GM12874 (cell line): Measurements from ENCODE around the gene GDF15.

Experiments used
- TF ChIP-seq, protein P1 (sequence below): IDR thresholded peaks from 2 replicates; pipeline ENCODE4 v1.5.1; 2011; ENCODE audit warnings: low read depth, mild to moderate bottlenecking, control low read depth, low read length, moderate library complexity; ENCODE audit not compliant: insufficient read depth

Gene GDF15

DNA sequence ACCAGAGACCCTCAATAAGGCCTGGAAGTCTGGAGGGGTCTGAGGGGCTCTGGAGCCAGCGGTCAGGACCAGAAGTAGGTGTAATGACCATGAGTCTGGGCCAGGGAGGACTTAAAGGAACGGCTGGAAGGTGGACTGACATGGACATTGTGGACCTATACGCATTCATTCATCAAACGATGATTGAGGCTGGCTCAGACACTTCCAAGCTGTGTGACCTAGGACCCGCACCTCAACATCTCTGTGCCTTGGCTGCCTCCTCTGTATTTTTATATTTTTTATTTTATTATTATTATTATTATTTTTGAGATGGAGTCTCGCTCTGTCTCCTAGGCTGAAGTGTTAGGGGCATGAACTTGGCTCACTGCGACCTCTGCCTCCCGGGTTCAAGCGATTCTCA, 20.8 kb downstream of the GDF15 start:
- TF ChIP-seq, protein P1, sequence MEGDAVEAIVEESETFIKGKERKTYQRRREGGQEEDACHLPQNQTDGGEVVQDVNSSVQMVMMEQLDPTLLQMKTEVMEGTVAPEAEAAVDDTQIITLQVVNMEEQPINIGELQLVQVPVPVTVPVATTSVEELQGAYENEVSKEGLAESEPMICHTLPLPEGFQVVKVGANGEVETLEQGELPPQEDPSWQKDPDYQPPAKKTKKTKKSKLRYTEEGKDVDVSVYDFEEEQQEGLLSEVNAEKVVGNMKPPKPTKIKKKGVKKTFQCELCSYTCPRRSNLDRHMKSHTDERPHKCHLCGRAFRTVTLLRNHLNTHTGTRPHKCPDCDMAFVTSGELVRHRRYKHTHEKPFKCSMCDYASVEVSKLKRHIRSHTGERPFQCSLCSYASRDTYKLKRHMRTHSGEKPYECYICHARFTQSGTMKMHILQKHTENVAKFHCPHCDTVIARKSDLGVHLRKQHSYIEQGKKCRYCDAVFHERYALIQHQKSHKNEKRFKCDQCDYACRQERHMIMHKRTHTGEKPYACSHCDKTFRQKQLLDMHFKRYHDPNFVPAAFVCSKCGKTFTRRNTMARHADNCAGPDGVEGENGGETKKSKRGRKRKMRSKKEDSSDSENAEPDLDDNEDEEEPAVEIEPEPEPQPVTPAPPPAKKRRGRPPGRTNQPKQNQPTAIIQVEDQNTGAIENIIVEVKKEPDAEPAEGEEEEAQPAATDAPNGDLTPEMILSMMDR, result no peak

DNA sequence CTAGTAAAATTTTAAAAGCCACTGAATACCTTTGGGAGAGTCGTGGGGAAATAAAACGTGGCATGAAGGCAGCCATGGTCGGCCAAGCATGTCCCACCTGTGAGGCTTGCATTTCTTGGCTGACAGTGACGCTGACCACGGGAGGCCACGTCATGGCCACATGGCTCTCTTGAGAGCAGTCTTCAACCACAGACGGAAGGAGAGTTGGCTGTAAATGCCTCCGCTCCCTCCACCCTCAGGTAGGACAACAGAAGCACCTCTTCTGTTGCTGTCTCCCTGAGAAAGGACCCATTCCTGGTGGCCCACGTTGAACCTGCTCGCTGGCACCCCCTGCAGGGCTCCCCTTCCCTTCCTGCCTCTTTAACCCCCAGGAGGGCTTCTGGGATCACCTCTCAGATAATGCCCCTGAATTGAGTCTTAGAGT, 22.1 kb downstream of the GDF15 start:
- TF ChIP-seq, protein P1, result peak; percentile 66

DNA sequence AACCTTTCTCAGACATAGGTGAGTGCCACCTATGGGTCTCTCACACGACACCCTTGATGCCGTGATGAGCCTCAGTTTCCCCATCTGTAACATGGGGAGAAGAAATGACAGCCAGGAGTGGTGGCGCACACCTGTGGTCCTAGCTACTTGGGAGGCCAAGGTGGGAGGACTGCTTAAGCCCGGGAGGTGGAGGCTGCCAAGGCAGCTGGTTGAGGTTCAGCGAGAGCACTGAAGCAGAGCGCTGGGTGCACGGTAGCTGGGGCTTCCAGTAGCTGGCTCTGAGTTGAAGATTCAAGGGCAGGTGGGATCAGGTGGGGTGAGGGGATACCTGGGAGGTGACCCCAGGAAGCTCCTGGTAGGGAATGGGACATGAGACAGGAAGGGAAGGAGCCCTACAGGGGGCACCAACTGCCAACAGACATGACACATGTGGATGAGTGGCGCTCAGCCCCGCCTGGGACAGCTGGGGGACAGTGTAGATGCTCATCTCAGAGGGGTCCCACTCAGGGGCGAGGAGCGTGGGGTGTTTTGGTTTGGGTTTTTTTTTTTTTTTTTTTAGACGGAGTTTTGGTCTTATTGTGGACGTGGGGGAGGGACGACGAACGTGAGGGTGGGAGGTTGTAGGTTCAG, 26.8 kb downstream of the GDF15 start:
- TF ChIP-seq, protein P1, result no peak

DNA sequence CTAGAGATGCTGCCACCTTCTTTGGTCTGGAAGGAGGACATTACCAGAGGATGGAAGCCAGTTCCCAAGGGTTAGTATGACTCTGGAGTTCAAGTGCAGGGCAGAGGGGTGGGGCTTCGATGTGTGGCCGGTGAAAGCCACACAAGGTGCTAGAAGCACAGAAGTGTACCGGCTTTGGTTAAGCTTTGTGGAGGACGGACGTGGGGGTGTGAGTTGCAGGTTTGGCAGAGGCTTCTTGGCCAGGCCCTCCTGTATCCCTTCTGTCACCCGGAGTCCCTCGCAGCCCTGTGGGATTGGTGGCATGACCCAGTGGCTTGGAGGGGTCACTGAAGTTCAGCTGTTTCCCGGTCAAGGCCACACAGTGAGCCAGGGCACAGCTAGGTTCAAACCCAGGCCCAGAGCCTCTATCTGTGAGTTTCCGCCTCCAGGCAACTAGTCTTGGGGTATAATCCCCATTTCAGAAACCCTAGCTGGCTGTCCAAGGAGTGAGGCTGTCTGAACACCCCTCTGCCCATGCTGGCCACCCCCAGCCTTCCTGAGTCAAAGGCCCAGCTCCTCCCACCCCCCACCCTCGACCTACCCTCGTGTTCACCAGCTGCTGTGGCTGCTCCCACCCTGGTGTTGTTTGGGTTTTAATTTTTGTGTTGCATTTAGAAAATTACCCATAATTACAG, 28.7 kb downstream of the GDF15 start:
- TF ChIP-seq, protein P1, result no peak

DNA sequence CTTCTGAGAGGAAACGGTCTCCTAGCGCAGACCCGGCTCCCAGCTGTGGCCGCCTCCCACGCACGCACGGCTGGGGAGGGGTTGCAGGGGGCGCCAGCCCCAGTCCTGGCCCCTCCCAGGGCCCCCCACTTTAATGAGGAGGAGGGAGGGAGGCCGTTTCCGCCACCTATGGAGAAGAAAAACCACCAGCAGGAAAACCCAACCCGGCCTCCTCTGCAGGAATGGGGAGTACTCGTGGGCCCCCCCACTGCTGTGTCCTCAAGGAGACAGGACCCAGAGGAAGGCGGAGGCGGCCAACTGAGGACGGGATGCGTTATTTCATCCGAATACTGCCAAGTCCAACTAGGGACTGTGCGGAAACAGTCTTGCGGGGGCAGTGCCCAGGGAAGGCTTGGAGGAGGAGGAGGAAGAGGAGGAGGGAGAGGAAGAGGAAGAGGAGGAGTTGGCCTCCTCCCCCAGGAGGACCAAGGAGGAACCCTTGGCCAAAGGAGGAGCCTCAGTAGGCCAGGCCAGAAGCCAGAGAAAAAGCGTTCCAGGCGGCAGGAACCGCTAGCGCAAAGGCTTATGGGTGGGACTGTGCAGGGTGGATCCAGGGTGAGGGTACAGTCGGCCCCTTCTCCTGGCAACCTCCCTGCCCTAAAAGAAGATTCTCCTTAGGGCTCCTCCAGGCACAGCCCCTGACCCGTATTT, 29.4 kb downstream of the GDF15 start:
- TF ChIP-seq, protein P1, result no peak

DNA sequence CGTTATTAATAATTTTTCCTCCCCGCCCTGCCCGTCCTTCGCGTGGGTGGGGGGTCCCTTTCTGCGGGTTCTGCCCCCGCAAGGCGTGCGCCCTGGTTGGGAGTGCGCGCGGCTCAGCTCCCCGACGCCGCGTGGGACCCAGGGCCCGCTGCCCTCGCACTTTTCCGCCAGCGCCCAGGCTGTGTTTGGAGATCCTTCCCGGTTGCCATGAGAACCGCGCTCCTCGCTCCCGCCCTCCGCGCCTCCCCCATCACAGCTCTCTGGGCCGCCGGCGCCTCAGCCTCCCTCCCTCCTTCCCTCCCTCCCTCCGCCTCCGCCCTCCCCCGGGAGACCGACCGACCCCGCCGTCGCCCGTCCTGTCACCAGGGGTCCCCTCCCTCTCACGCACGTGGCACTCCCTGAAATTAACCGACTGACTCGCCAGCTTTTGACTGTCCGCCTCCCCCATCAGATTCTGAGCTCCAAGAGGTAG, 30.9 kb downstream of the GDF15 start:
- TF ChIP-seq, protein P1, result no peak

DNA sequence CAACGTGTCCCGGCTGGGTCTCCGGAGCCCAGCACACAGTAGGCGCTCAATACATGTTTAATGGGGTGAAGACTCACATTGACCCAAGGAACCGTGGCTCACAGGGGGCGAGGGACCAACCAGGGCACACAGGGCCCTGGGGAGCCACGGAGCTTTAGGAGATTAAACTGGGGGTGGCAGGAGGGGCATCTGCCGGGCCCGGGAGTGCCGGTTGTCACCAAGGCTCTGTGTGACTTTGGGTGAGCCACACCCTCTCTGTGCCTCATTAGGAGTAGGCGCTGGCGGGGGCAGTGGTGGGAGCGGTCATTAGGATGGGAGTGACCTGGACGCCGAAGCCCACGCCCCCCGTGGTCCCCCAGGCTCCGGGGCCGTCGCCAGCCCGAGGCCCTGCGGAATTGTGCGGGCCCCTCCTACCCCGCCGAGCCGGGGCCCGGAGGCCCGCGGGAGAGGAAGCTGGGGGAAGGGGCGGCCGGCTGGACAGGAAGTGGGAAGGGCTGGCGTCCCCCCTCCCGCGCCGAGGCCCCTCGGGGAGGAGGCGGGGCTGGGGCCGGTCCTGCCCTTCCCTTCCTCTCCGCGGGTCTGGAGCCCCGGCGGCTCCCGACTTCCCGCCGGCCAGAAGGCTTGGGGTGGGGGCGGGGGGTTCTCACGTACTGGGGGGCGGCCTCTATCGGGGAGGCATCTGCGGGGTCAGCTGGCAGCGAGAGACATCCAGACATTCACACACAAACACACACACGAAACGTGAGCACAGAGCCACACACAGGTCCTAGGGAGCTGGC, 31.5 kb downstream of the GDF15 start:
- TF ChIP-seq, protein P1, result no peak
